H9 (cell line): Measurements from ENCODE around the gene MYO18B. TPM values are rescaled to one million over a fixed set of nuclear protein-coding genes. Genes with fewer than 3 reads are reported as not detected.

Experiments used
- DNase-seq: peaks from one replicate; pipeline ENCODE4 v3.0.0-alpha.2; 2017
- H2AFZ ChIP-seq: one replicate; pipeline ENCODE4 v1.6.1; 2013; ENCODE audit warnings: mild to moderate bottlenecking, low read length, control low read depth, moderate library complexity
- H2AK5ac ChIP-seq: 2 replicates; pipeline ENCODE4 v1.6.1; 2013; ENCODE audit warnings: low read length, control low read depth, mixed read lengths; ENCODE audit not compliant: insufficient read length
- H2BK120ac ChIP-seq: one replicate; pipeline ENCODE4 v1.6.1; 2013; ENCODE audit warnings: low read depth, mild to moderate bottlenecking, low read length, control low read depth, inconsistent platforms; ENCODE audit not compliant: poor library complexity, severe bottlenecking
- H2BK12ac ChIP-seq: 2 replicates; pipeline ENCODE4 v1.6.1; 2013; ENCODE audit warnings: low read length, control low read depth, mixed read lengths, low read depth; ENCODE audit not compliant: insufficient read length
- H2BK15ac ChIP-seq: 2 replicates; pipeline ENCODE4 v1.6.1; 2013; ENCODE audit warnings: low read depth, low read length, control low read depth
- H2BK20ac ChIP-seq: one replicate; pipeline ENCODE4 v1.6.1; 2013; ENCODE audit warnings: low read depth, mild to moderate bottlenecking, low read length, control low read depth, inconsistent platforms; ENCODE audit not compliant: poor library complexity, severe bottlenecking
- H2BK5ac ChIP-seq: 2 replicates; pipeline ENCODE4 v1.6.1; 2013; ENCODE audit warnings: low read length, control low read depth, mixed read lengths; ENCODE audit not compliant: insufficient read length
- H3K14ac ChIP-seq: 2 replicates; pipeline ENCODE4 v1.6.1; 2013; ENCODE audit warnings: low read length, control low read depth; ENCODE audit not compliant: insufficient read depth
- H3K18ac ChIP-seq: 2 replicates; pipeline ENCODE4 v1.6.1; 2013; ENCODE audit warnings: low read depth, mild to moderate bottlenecking, mixed read lengths, low read length, control low read depth; ENCODE audit not compliant: insufficient read length
- H3K23ac ChIP-seq: 2 replicates; pipeline ENCODE4 v1.6.1; 2013; ENCODE audit warnings: low read length, control low read depth, mixed read lengths, low read depth; ENCODE audit not compliant: insufficient read length
- H3K23me2 ChIP-seq: 2 replicates; pipeline ENCODE4 v1.6.1; 2013; ENCODE audit warnings: low read depth, mild to moderate bottlenecking, mixed read lengths, low read length, control low read depth; ENCODE audit not compliant: insufficient read length, poor library complexity, severe bottlenecking
- H3K27ac ChIP-seq: 2 replicates; pipeline ENCODE4 v1.5.1; 2013; ENCODE audit warnings: low read length, control low read depth, mixed read lengths, low read depth; ENCODE audit not compliant: insufficient read length
- H3K27me3 ChIP-seq: 2 replicates; pipeline ENCODE4 v1.6.1; 2013; ENCODE audit warnings: low read length, control low read depth, inconsistent platforms; ENCODE audit not compliant: insufficient read depth
- H3K4ac ChIP-seq: 2 replicates; pipeline ENCODE4 v1.6.1; 2013; ENCODE audit warnings: low read depth, mild to moderate bottlenecking, control low read depth, inconsistent platforms, low read length, moderate library complexity
- H3K4me1 ChIP-seq: 2 replicates; pipeline ENCODE4 v1.6.1; 2013; ENCODE audit warnings: low read length, control low read depth, inconsistent platforms; ENCODE audit not compliant: insufficient read depth
- H3K4me2 ChIP-seq: 2 replicates; pipeline ENCODE4 v1.6.1; 2013; ENCODE audit warnings: low read length, control low read depth, mixed read lengths; ENCODE audit not compliant: insufficient read length, insufficient read depth
- H3K56ac ChIP-seq: 2 replicates; pipeline ENCODE4 v1.6.1; 2013; ENCODE audit warnings: low read depth, mild to moderate bottlenecking, mixed read lengths, low read length, control low read depth; ENCODE audit not compliant: insufficient read length
- H3K79me1 ChIP-seq: 2 replicates; pipeline ENCODE4 v1.6.1; 2013; ENCODE audit warnings: low read depth, mild to moderate bottlenecking, moderate library complexity, low read length, control low read depth, inconsistent platforms; ENCODE audit not compliant: insufficient read depth, poor library complexity, severe bottlenecking
- H3K79me2 ChIP-seq: 2 replicates; pipeline ENCODE4 v1.6.1; 2013; ENCODE audit warnings: low read length, control low read depth, inconsistent platforms; ENCODE audit not compliant: insufficient read depth
- H3K9ac ChIP-seq: 2 replicates; pipeline ENCODE4 v1.6.1; 2013; ENCODE audit warnings: low read length, control low read depth, mixed read lengths; ENCODE audit not compliant: insufficient read length; ENCODE audit errors: extremely low read depth
- H3K9me3 ChIP-seq: one replicate; pipeline ENCODE4 v1.6.1; 2013; ENCODE audit warnings: low read depth, low read length, inconsistent platforms; ENCODE audit not compliant: control insufficient read depth
- H3T11ph ChIP-seq: one replicate; pipeline ENCODE4 v1.6.1; 2013; ENCODE audit warnings: mild to moderate bottlenecking, low read length, control low read depth, inconsistent platforms
- H4K20me1 ChIP-seq: one replicate; pipeline ENCODE4 v1.6.1; 2013; ENCODE audit not compliant: control insufficient read depth, insufficient read length, insufficient read depth
- H4K5ac ChIP-seq: 2 replicates; pipeline ENCODE4 v1.6.1; 2013; ENCODE audit warnings: low read depth, mild to moderate bottlenecking, mixed read lengths, low read length, control low read depth; ENCODE audit not compliant: insufficient read length
- H4K8ac ChIP-seq: replicated peaks from 2 replicates; pipeline ENCODE4 v1.6.1; 2013; ENCODE audit warnings: low read length, control low read depth, mixed read lengths, low read depth; ENCODE audit not compliant: insufficient read length
- H4K91ac ChIP-seq: 2 replicates; pipeline ENCODE4 v1.6.1; 2013; ENCODE audit warnings: low read depth, mild to moderate bottlenecking, moderate library complexity, mixed read lengths, low read length, control low read depth; ENCODE audit not compliant: insufficient read length
- H3K27ac Mint-ChIP-seq, 3 experiments: 2 replicates in 2 of 3; 3 replicates in 1 of 3; pipeline ENCODE4 v1.8.0; 2020 to 2021; ENCODE audit warnings: mixed read lengths in 3 of 3, mild to moderate bottlenecking in 1 of 3, moderate library complexity in 1 of 3
- H3K27me3 Mint-ChIP-seq: 2 replicates; pipeline ENCODE4 v1.8.0; 2021; ENCODE audit warnings: low read depth, mild to moderate bottlenecking, moderate library complexity, mixed read lengths
- H3K36me3 Mint-ChIP-seq, 3 experiments: 2 replicates in 2 of 3; 3 replicates in 1 of 3; pipeline ENCODE4 v1.8.0; 2020 to 2021; ENCODE audit warnings: low read depth in 3 of 3, mixed read lengths in 3 of 3; ENCODE audit not compliant: insufficient read depth in 1 of 3
- H3K4me1 Mint-ChIP-seq, 2 experiments: 2 replicates each; pipeline ENCODE4 v1.8.0; 2020; ENCODE audit warnings: mixed read lengths in 2 of 2
- H3K4me3 Mint-ChIP-seq, 2 experiments: 2 replicates in 1 of 2; 3 replicates in 1 of 2; pipeline ENCODE4 v1.8.0; 2020 to 2021; ENCODE audit warnings: mild to moderate bottlenecking in 2 of 2, mixed read lengths in 2 of 2, moderate library complexity in 1 of 2
- H3K9me3 Mint-ChIP-seq, 2 experiments: 2 replicates in 1 of 2; 3 replicates in 1 of 2; pipeline ENCODE4 v1.8.0; 2020; ENCODE audit warnings: mild to moderate bottlenecking in 2 of 2, mixed read lengths in 2 of 2, moderate library complexity in 1 of 2
- WGBS: extraction: QIAGEN DNeasy Blood & Tissue Kit; methylation state at CpG from one replicate; pipeline ENCODE4 v1.1.7; 2013; ENCODE audit warnings: missing lambda C conversion rate, low lambda C conversion rate, mixed read lengths; ENCODE audit not compliant: insufficient read length; ENCODE audit errors: extremely low coverage; 5-methylcytosine and 5-hydroxymethylcytosine counted together
- total RNA-seq: library from RNA; stranded (reverse); gene quantifications from 2 replicates; pipeline ENCODE4 v1.2.1, GENCODE V29; 2021
- TF ChIP-seq, protein P1 (sequence below): fragments of 200-600 bp; sonication (generic); conservative IDR thresholded peaks from 3 replicates; pipeline ENCODE4 v1.8.0; 2021; ENCODE audit warnings: antibody characterized with exemption, mild to moderate bottlenecking

MYO18B gene
- total RNA-seq, 1 experiment from 2014 or later: 0.46 TPM

GRCh38 chr22:25892678-25893077 lies 150.7 kb downstream of the MYO18B start:
- no peaks in the 10 kb centered on the region for H4K20me1 ChIP-seq
- H3K9me3 Mint-ChIP-seq: no peaks in the 10 kb centered on the region
- no peaks in the 10 kb centered on the region for H3K4me1 ChIP-seq
- H3K27ac ChIP-seq: no peak overlapping the region
- no peak overlapping the region for H4K5ac ChIP-seq
- no peak overlapping the region for H3K4me3 Mint-ChIP-seq
- no peaks in the 10 kb centered on the region for H3K27me3 ChIP-seq
- H3K4me2 ChIP-seq: no peak overlapping the region
- H4K91ac ChIP-seq: no peak overlapping the region
- H3K79me2 ChIP-seq: no peaks in the 10 kb centered on the region
- no peak overlapping the region for H2AFZ ChIP-seq
- no peak overlapping the region for H2BK120ac ChIP-seq
- H3K18ac ChIP-seq: no peak overlapping the region
- peaks cover 5 to 6% of the 10 kb centered on the region in 2 experiments for H3K4me1 Mint-ChIP-seq
- H2BK5ac ChIP-seq: no peak overlapping the region
- H2BK15ac ChIP-seq: no peak overlapping the region
- no peaks in the 10 kb centered on the region for H3K79me1 ChIP-seq
- no peaks in the 10 kb centered on the region for H3K9me3 ChIP-seq
- H2AK5ac ChIP-seq: no peak overlapping the region
- no peak overlapping the region for H3K9ac ChIP-seq
- no peak overlapping the region for H2BK20ac ChIP-seq
- no peak overlapping the region for H3K27ac Mint-ChIP-seq
- no peak overlapping the region for H3K56ac ChIP-seq
- no peaks in the 10 kb centered on the region for H3K36me3 Mint-ChIP-seq
- no CpG with 5 or more reads among the region's 4 CpGs for WGBS
- no peak overlapping the region for H2BK12ac ChIP-seq
- H4K8ac ChIP-seq: no peak overlapping the region
- no peaks in the 10 kb centered on the region for H3K23me2 ChIP-seq
- TF ChIP-seq, protein P1, sequence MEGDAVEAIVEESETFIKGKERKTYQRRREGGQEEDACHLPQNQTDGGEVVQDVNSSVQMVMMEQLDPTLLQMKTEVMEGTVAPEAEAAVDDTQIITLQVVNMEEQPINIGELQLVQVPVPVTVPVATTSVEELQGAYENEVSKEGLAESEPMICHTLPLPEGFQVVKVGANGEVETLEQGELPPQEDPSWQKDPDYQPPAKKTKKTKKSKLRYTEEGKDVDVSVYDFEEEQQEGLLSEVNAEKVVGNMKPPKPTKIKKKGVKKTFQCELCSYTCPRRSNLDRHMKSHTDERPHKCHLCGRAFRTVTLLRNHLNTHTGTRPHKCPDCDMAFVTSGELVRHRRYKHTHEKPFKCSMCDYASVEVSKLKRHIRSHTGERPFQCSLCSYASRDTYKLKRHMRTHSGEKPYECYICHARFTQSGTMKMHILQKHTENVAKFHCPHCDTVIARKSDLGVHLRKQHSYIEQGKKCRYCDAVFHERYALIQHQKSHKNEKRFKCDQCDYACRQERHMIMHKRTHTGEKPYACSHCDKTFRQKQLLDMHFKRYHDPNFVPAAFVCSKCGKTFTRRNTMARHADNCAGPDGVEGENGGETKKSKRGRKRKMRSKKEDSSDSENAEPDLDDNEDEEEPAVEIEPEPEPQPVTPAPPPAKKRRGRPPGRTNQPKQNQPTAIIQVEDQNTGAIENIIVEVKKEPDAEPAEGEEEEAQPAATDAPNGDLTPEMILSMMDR: peak; percentile 53
- no peak overlapping the region for H3T11ph ChIP-seq
- H3K4ac ChIP-seq: no peak overlapping the region
- no peak overlapping the region for H3K14ac ChIP-seq
- no peak for DNase-seq
- H3K27me3 Mint-ChIP-seq: peaks cover 8% of the 10 kb centered on the region
- no peak overlapping the region for H3K23ac ChIP-seq
